Neutrophil (primary cell): ENCODE measurements around the gene CAMK1D.
"Not testable (repeated sequence)": the region's sequence is repeated elsewhere in the genome, so short reads cannot be mapped to it uniquely, and the experiment has no call there.

Source experiments
- H3K27ac ChIP-seq: fragments of 200-600 bp; sonication (generic); 2 replicates; pipeline ENCODE4 v1.5.1; 2016; ENCODE audit warnings: mild to moderate bottlenecking, moderate library complexity
- H3K27me3 ChIP-seq: fragments of 200-600 bp; sonication (generic); 2 replicates; pipeline ENCODE4 v1.6.0; 2016; ENCODE audit warnings: mild to moderate bottlenecking
- H3K36me3 ChIP-seq: fragments of 200-600 bp; sonication (generic); 2 replicates; pipeline ENCODE4 v1.5.1; 2017
- H3K4me1 ChIP-seq, 2 experiments: fragments of 200-600 bp in 1 of 2; sonication (generic) in 1 of 2; 1 replicate in 1 of 2; 2 replicates in 1 of 2; pipeline versions ENCODE4 v1.5.1 to v1.6.1; 2013 to 2016; ENCODE audit warnings: low read depth in 1 of 2, low read length in 1 of 2, mild to moderate bottlenecking in 1 of 2, moderate library complexity in 1 of 2; ENCODE audit not compliant: control insufficient read depth in 1 of 2, insufficient read depth in 1 of 2
- H3K4me3 ChIP-seq, 2 experiments: fragments of 200-600 bp in 1 of 2; sonication (generic) in 1 of 2; 1 replicate in 1 of 2; 2 replicates in 1 of 2; pipeline ENCODE4 v1.5.1; 2013 to 2016; ENCODE audit warnings: low read depth in 1 of 2, low read length in 1 of 2, mild to moderate bottlenecking in 1 of 2, moderate library complexity in 1 of 2
- H3K9me3 ChIP-seq: fragments of 200-600 bp; sonication (generic); 2 replicates; pipeline ENCODE4 v1.5.1; 2016
- TF ChIP-seq, protein P1 (sequence below): fragments of 200-600 bp; sonication (generic); IDR thresholded peaks from 2 replicates; pipeline ENCODE4 v1.5.1; 2016; ENCODE audit warnings: antibody characterized with exemption

CAMK1D gene

DNA sequence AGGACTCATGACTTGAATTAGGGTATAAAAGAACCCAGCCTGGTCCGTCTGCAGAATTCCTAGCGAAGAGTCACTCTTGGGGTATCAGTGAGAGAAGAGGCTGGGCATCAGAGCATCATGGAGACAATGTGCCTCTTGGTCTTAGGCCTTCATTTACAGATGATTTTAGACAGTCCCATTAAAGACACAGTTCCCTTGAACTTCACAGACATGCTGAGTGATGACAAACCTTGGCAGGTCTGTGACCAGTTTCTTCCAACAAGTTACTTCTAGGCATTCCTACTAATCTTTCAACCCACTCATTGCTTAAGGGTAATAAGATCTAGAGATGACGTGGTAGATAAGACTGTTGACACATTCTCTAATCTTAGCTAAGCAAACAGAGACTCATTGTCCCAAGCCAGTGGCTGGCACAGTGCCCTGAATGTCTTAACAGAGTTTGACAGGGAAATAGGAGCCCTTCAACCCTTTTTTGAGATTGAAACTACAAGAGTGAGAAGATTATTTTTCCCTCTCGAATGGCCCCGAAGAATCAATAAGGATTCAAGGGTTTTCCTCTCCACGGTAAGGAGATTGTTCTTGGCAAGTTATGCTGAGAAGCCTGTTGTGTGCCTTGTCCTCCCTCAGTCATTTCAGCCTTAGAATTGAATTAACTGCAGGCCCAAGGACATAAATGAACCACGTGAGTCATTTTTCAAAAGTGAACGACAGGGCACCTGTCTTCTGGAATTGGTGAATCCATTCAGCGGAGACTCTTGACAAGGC, 371.1 kb downstream of the CAMK1D start:
- H3K4me1 ChIP-seq, result no peaks in the 10 kb centered on the region
- H3K36me3 ChIP-seq, result no peaks in the 10 kb centered on the region
- H3K27ac ChIP-seq, result no peak overlapping the region
- no peak overlapping the region for H3K4me3 ChIP-seq
- no peaks in the 10 kb centered on the region for H3K9me3 ChIP-seq
- H3K27me3 ChIP-seq, result no peaks in the 10 kb centered on the region
- TF ChIP-seq, protein P1, sequence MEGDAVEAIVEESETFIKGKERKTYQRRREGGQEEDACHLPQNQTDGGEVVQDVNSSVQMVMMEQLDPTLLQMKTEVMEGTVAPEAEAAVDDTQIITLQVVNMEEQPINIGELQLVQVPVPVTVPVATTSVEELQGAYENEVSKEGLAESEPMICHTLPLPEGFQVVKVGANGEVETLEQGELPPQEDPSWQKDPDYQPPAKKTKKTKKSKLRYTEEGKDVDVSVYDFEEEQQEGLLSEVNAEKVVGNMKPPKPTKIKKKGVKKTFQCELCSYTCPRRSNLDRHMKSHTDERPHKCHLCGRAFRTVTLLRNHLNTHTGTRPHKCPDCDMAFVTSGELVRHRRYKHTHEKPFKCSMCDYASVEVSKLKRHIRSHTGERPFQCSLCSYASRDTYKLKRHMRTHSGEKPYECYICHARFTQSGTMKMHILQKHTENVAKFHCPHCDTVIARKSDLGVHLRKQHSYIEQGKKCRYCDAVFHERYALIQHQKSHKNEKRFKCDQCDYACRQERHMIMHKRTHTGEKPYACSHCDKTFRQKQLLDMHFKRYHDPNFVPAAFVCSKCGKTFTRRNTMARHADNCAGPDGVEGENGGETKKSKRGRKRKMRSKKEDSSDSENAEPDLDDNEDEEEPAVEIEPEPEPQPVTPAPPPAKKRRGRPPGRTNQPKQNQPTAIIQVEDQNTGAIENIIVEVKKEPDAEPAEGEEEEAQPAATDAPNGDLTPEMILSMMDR, result no peak

DNA sequence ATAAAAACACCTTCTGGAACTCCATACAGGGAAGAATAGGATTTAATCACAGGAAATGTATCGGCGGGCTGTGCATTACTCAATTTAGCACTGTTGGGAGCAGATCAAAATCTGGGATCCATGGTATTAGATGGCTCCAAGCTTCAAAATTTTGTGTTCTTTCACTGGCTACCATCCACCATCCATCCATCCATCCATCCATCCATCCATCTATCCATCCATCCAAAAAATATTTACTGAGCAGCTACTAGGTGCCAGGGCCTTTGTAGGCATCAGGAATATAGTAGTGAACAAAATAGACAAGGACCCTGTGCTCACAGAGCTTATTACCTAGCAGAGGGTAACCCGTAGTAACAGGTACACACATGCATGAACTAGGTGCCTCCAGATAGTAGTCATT, 372.0 kb downstream of the CAMK1D start:
- H3K36me3 ChIP-seq, result no peaks in the 10 kb centered on the region
- no peaks in the 10 kb centered on the region for H3K4me1 ChIP-seq
- H3K27me3 ChIP-seq, result no peaks in the 10 kb centered on the region
- H3K4me3 ChIP-seq, result no peak overlapping the region
- H3K9me3 ChIP-seq, result no peaks in the 10 kb centered on the region
- TF ChIP-seq, protein P1, result no peak
- no peak overlapping the region for H3K27ac ChIP-seq

DNA sequence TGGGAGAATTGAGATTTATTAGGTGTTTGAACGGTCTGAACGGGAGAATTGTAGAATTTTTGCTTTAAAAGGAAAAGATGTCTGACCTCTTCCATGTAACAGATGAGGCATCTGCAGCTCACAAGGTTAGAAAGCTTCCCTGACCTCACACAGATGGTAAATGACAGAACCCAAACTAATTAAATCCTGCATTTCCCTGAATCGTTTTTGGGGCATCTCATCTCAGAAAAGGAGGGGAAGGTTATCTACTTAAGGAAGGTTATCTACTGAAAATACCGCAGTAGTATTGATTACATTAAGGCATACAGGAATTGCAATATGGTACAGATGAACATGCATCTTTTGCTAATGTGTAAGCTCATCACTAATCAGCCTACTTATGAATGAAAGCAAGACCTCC, 373.9 kb downstream of the CAMK1D start:
- TF ChIP-seq, protein P1, result no peak
- no peaks in the 10 kb centered on the region for H3K4me1 ChIP-seq
- no peaks in the 10 kb centered on the region for H3K9me3 ChIP-seq
- H3K27ac ChIP-seq, result no peak overlapping the region
- H3K4me3 ChIP-seq, result no peak overlapping the region
- no peaks in the 10 kb centered on the region for H3K36me3 ChIP-seq
- H3K27me3 ChIP-seq, result no peaks in the 10 kb centered on the region

DNA sequence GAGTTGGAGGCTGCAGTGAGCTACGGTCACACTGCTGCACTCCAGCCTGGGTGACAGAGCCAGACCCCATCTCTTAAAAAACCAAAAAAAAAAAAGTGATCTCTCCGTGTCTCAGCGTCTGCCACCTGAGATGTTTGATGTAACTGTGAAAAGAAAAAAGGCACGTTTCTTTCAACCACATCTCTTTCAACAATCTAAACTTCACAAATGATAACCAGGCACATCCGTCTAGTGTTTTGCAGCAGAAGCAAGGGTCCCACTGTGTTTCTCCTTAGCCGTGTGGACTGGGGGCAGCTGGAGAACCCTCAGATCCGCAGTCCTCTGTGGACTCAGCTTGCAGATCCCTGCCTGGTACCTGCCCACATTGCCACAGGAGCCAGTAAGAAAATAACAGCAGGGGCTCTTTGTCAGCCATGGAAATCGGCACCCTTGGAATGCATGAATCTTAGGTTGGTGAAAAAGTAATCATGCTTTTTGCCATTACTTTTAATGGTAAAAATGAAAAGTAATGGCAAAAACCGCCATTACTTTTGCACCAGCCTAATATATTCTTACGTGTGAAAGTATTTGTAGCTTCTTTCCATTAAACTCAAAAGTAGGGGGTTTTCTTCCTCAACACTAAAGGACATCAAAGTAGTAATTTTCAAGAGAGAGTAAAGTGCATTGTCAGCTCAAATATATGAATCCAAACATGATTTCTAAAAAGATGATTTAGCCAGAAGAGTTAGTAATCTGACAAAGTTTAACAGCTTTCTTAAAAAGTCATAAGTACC, 375.6 kb downstream of the CAMK1D start:
- no peak overlapping the region for H3K4me3 ChIP-seq
- H3K27ac ChIP-seq, result no peak overlapping the region
- no peaks in the 10 kb centered on the region for H3K4me1 ChIP-seq
- H3K36me3 ChIP-seq, result no peaks in the 10 kb centered on the region
- H3K9me3 ChIP-seq, result no peaks in the 10 kb centered on the region
- TF ChIP-seq, protein P1, result no peak
- no peaks in the 10 kb centered on the region for H3K27me3 ChIP-seq

DNA sequence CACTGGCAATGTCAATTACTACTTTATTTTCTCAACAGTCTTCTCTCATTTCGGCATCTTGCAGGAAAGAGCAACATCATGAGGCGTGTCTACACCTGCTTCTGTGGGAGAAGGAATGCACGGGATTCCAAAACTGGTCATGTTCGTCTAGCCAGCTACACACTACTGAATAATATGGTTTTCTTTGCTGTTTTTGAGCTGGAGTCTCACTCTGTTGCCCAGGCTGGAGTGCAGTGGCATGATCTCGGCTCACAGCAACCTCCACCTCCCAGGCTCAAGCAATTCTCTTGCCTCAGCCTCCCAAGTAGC, 376.2 kb downstream of the CAMK1D start:
- not testable (repeated sequence) for H3K4me3 ChIP-seq, H3K36me3 ChIP-seq, H3K4me1 ChIP-seq, H3K9me3 ChIP-seq, H3K27me3 ChIP-seq, H3K27ac ChIP-seq
